Measurements from ENCODE around the gene C16orf74. TPM values are rescaled to one million over a fixed set of nuclear protein-coding genes. Genes with fewer than 3 reads are reported as not detected.

C16orf74 gene
- 3.8 and 6.1 TPM in 2 replicates for total RNA-seq (2014; rRNA removed; shearing (Covaris generic))
- 7.7 and 9.2 TPM in 2 replicates for polyA plus RNA-seq (2015; cell fraction: cytosol; rRNA removed)
- polyA plus RNA-seq (2015; cell fraction: nucleus; rRNA removed): 3.3 and 9.3 TPM in 2 replicates

DNA sequence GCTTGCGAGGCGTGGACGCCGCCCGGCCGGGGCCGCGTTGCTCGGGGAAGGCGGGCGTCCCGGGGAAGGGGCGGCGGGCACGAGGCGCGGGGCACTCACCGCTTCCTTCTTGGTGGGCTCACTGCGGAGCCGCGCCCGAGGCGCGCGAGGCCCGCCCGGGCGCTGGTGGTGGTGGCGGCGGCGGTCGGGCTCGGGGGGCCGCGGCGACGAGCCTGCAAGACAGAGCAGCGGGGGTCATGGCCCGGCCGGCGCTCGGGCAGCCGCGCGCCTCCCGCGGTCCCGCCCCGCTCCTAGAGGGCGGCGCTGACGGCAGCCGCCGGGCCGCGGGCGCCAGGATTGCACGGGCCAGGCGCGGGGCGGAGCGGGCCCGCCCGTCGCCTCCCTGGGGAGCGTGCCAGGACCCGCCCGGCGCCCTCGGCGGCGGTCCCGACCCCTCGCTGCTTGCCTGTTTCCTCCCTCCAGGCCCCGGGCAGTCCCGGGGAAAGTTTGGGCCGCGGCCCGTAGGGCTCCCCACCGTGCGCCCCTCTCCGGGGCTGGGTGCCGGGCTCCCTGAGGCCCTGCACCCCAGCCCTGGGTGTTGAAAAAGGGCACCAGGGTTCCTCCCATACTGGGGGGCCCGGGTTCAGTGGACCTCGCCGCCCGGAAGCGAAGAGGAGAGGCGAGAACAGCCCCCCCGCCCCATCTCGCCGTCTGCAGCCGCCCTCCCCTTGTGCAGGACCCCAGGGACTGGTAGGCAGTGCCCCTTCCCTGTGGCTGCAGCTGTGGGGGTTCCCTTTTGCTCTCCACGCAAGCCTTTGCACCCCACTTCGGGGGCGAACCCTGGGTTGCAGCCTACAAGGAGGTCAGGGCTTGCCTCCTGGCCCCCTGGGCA is at the start of gene C16orf74:
Gene C16orf74, minus strand, starts transcription at position 270 of the 871 bp plus-strand sequence. CDS start 15,879 bp downstream, outside the sequence.
- in situ Hi-C loops (cut with HindIII; ENCODE audit: low pct_unique_long_range_greater_than_20kb, low sequenced_read_pairs): no loop called here
- DNase-seq (ENCODE audit: low read depth, low spot score): peak; percentile 32

- DNase-seq (ENCODE audit: low read depth, low spot score): no peak
- in situ Hi-C loops (cut with HindIII; ENCODE audit: low pct_unique_long_range_greater_than_20kb, low sequenced_read_pairs): no loop called here
Observed at GRCh38 chr16:85800321-85800669, 49.4 kb upstream of the C16orf74 start.

DNA sequence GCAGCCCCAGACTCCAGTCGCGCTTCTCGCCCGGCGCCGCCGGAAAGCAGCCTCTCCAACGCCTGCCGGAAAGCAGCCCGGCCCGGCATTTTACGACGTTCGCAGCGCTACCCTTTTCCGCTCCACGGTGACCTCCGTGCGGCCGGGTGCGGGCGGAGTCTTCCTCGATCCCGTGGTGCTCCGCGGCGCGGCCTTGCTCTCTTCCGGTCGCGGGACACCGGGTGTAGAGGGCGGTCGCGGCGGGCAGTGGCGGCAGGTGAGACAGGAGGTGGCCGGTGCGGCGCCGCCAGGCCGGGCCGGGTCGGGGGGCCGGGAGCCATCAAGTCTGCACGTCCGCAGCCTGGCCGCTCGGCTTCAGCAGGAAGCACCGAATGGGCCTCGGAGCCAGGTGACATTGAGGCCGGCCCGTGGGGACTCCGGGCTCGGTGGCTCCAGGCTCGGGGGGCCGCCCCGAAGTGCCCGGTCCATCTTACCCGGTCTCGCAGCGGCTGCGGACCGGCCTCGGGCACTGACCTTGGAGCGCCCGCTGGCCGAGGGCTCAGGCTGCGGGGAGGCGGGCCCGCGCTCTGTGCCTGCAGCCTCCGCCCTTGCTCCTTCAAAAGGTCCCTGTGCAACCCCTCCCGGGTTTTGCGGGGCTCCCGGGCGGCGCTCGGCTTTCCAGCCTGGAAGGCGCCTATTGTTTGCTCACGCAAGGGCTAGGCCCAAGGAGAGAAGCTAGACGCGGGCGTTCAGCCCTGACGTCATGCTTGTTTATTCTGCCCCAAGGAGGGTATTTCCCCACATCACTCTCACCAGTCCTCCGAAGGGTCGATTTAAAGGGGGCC is 48.8 kb upstream of the C16orf74 start, which contains the start of the genes COX4I1 and EMC8:
Gene COX4I1, plus strand, starts transcription at position 199 of the 824 bp plus-strand sequence. CDS start 1,511 bp downstream, outside the sequence.
Gene EMC8, minus strand, starts transcription at position 48 of the 824 bp plus-strand sequence. CDS start 249 bp downstream, outside the sequence.
- in situ Hi-C loops (cut with HindIII; ENCODE audit: low pct_unique_long_range_greater_than_20kb, low sequenced_read_pairs): no loop called here
- peak; percentile 89 for DNase-seq (ENCODE audit: low read depth, low spot score)

DNA sequence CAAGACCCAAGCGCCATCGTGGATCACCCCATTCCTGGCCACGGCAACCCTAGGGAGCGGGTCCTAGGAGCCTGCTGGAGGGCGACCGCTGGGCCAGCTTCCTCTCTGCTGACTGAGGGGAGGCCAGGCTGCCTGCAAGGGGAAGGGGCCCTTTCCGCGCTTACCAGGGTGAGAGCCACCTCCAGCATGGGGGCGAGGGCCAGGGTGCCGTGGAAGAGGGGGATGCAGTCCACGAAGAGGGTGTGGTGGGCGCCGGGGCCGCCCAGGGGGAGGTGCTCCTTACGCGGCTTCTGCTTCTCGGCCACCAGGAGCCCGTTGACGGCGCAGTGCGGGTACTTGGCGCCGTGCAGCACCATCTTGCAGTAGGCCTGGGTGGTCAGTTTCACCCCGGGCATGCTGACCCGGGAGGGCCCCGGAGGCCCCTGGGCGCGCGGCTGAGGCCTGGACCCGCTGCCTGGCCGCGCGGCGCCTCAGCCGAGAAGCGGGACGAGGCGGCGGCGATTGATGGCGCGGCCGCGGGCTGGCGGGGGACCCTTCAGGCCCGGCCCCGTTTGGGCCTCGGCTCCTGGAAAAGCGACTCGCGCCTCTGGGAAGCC is 48.1 kb upstream of the C16orf74 start:
- no peak for DNase-seq (ENCODE audit: low read depth, low spot score)
- in situ Hi-C loops (cut with HindIII; ENCODE audit: low pct_unique_long_range_greater_than_20kb, low sequenced_read_pairs): no loop called here

GRCh38 chr16:85798283-85798776 is 47.4 kb upstream of the C16orf74 start:
- in situ Hi-C loops (cut with HindIII; ENCODE audit: low pct_unique_long_range_greater_than_20kb, low sequenced_read_pairs): no loop called here
- DNase-seq (ENCODE audit: low read depth, low spot score): no peak

DNA sequence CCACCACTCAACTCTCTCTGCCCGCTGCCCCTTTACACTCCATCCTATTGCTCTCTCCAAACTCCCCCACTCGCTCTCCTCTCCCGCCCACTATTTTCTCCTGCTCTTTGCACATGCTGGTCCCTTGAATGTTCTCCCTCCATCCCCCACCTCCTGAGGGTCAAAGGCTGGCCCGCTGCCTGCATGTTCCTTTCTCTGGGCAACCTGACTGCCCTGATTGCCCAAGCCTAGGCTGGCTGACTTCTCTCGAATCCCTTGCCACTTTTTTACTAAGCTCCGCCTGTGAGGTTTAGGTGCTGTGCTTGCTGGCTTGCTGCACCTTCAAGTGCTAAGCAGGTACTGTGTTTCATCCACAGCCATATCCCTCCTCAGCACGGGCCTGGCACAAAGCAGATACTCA is 45.7 kb upstream of the C16orf74 start:
- no peak for DNase-seq (ENCODE audit: low read depth, low spot score)
- in situ Hi-C loops (cut with HindIII; ENCODE audit: low pct_unique_long_range_greater_than_20kb, low sequenced_read_pairs): no loop called here

- no peak for DNase-seq (ENCODE audit: low read depth, low spot score)
- in situ Hi-C loops (cut with HindIII; ENCODE audit: low pct_unique_long_range_greater_than_20kb, low sequenced_read_pairs): no loop called here
Observed at GRCh38 chr16:85796152-85796551, 45.3 kb upstream of the C16orf74 start.

- in situ Hi-C loops (cut with HindIII; ENCODE audit: low pct_unique_long_range_greater_than_20kb, low sequenced_read_pairs): no loop called here
Observed at GRCh38 chr16:85794696-85795095, 43.8 kb upstream of the C16orf74 start.

GRCh38 chr16:85793662-85794298 is 42.9 kb upstream of the C16orf74 start:
- no peak for DNase-seq (ENCODE audit: low read depth, low spot score)
- in situ Hi-C loops (cut with HindIII; ENCODE audit: low pct_unique_long_range_greater_than_20kb, low sequenced_read_pairs): no loop called here

More at GRCh38 chr16:85794696-85795095, 43.8 kb upstream of the C16orf74 start:
- no peak for DNase-seq (ENCODE audit: low read depth, low spot score)

GRCh38 chr16:85789773-85790172 is 38.9 kb upstream of the C16orf74 start:
- DNase-seq (ENCODE audit: low read depth, low spot score): no peak
- in situ Hi-C loops (cut with HindIII; ENCODE audit: low pct_unique_long_range_greater_than_20kb, low sequenced_read_pairs): no loop called here

GRCh38 chr16:85788819-85789218 is 37.9 kb upstream of the C16orf74 start:
- in situ Hi-C loops (cut with HindIII; ENCODE audit: low pct_unique_long_range_greater_than_20kb, low sequenced_read_pairs): no loop called here
- DNase-seq (ENCODE audit: low read depth, low spot score): no peak

- in situ Hi-C loops (cut with HindIII; ENCODE audit: low pct_unique_long_range_greater_than_20kb, low sequenced_read_pairs): no loop called here
- no peak for DNase-seq (ENCODE audit: low read depth, low spot score)
Observed at GRCh38 chr16:85785927-85786326, 35.0 kb upstream of the C16orf74 start.

- in situ Hi-C loops (cut with HindIII; ENCODE audit: low pct_unique_long_range_greater_than_20kb, low sequenced_read_pairs): no loop called here
- no peak for DNase-seq (ENCODE audit: low read depth, low spot score)
Observed at GRCh38 chr16:85784813-85785212, 33.9 kb upstream of the C16orf74 start.

- no peak for DNase-seq (ENCODE audit: low read depth, low spot score)
- in situ Hi-C loops (cut with HindIII; ENCODE audit: low pct_unique_long_range_greater_than_20kb, low sequenced_read_pairs): no loop called here
Observed at GRCh38 chr16:85783441-85783840, 32.5 kb upstream of the C16orf74 start.

- DNase-seq (ENCODE audit: low read depth, low spot score): no peak
- in situ Hi-C loops (cut with HindIII; ENCODE audit: low pct_unique_long_range_greater_than_20kb, low sequenced_read_pairs): no loop called here
Observed at GRCh38 chr16:85782451-85782850, 31.6 kb upstream of the C16orf74 start.

GRCh38 chr16:85781695-85782370 is 30.9 kb upstream of the C16orf74 start:
- in situ Hi-C loops (cut with HindIII; ENCODE audit: low pct_unique_long_range_greater_than_20kb, low sequenced_read_pairs): no loop called here
- DNase-seq (ENCODE audit: low read depth, low spot score): no peak

DNA sequence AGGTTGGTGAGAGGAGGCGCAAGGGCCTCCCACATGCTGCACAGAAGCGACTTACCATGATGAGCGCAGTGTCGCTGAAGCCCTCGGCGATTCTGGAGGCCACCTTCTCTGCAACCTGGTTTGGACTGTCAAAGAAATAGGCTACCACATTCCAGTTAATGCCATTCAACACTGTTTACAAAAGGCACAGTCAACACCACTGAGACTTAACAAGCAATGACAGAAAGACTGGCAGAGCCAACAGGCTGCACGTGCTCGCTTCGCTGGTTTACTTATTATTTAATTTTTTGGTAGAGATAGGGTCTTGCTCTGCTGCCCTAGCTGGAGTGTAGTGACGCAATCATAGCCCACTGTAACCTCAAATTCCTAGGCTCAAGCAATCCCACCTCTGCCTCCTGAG is 30.3 kb upstream of the C16orf74 start:
- DNase-seq (ENCODE audit: low read depth, low spot score): no peak
- in situ Hi-C loops (cut with HindIII; ENCODE audit: low pct_unique_long_range_greater_than_20kb, low sequenced_read_pairs): no loop called here
